GM20431 (cell line): Measurements from ENCODE around the gene ANTXR2.

ENCODE experiments used
- in situ Hi-C: fragments of 300-500 bp; cut with MseI, MboI; formaldehyde crosslinking; loops from one replicate; pipeline ENCODE4 v1.15.0; 2020; ENCODE audit warnings: low sequenced_read_pairs; ENCODE audit not compliant: unreplicated experiment

ANTXR2 gene

DNA sequence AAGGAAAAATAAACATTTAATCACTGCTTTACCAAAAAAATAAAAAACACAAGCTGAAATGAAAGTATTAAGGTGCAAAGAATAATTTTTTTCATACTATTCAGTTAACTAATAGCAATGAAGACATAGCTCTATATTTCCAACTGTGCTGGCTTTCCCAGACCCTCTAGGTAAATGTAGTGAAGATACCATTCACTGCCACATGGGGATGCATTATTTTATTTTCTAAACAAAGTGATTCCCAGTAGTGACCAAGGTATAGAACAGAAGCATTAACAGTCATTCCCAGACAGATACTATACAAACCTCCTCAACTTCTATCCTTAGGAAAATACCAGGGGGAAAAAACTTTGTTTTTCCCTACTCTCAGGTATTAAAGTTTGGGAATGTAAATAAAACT, 39.4 kb downstream of the ANTXR2 start:
- in situ Hi-C loops = no loop called here

DNA sequence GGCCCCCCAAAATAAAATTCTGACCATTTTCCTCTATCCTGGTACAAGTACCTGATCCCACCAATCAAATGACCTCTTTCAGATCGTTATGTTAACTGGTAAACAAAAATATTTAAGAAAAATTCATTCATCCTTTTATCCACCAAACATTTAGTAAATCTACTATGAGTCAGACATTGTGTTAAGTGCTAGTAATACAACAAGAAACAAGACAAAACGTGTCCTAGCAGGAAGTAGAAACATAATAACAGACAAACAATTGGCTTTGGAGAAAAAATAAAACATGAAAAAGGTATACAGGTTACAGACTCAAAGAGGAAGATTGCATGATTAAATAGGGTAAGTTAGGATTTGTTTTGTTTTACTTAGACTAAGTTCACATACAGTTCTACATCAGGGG, 43.7 kb downstream of the ANTXR2 start:
- in situ Hi-C loops = no loop called here

DNA sequence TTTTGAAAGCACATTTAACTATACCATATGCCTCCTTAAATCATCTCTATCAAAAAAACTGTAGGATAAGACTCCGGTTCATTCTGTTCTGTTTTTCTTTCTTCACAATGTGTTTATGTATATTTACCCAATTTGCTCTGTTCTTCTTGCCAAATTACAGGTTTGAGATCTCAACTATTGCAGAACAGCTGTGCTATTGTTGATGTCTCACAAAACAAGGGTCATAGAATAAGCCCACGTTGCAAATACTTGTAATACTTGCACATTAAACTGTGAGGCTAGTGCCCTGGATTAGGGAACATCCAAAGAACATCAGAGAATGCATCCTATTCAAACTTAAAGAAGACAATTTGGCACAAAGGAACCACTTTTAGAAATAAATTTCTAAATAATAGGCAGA, 45.4 kb downstream of the ANTXR2 start:
- in situ Hi-C loops = no loop called here

DNA sequence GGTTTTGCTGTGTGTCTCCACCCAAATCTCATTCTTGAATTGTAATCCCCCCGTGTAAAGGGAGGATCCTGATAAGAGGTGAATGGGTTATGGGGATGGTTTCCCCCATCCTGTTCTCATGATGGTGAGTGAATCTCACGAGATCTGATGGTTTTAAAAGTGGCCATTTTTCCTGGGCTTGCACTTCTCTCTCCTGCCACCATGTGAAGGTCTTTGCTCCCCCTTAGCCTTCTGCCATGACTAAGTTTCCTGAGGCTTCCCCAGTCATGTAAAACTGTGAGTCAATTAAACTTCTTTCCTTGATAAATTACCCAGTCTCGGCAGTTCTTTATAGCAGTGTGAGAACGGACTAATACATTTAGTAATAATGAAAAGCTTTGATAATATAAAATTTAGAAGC, 46.9 kb downstream of the ANTXR2 start:
- in situ Hi-C loops = no loop called here

DNA sequence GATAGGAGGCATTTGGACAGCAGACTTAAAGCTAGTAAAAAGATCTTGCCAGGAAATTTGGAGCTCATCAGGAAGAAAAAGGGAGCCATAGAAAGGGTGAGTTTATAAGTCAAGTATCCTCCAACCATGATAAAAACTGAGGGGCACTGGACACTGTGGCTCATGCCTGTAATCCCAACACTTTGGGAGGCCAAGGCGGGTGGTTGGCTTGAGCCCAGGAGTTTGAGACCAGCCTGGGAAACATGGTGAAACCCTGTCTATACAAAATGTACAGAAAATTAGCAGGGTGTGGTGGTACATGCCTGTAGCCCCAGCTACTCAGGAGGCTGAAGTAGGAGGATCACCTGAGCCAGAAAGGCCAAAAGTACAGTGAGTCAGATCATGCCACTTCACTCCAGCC, 48.7 kb downstream of the ANTXR2 start:
- in situ Hi-C loops = no loop called here

GRCh38 chr4:80022282-80022681, 50.7 kb downstream of the ANTXR2 start:
- in situ Hi-C loops = no loop called here

- in situ Hi-C loops = no loop called here
Measured at GRCh38 chr4:80017125-80017854, 55.7 kb downstream of the ANTXR2 start.

GRCh38 chr4:80016506-80016905, 56.5 kb downstream of the ANTXR2 start:
- in situ Hi-C loops = no loop called here

- in situ Hi-C loops = no loop called here
Measured at GRCh38 chr4:80015407-80016189, 57.4 kb downstream of the ANTXR2 start.

GRCh38 chr4:80014531-80014930, 58.5 kb downstream of the ANTXR2 start:
- in situ Hi-C loops = no loop called here

GRCh38 chr4:80012291-80012690, 60.7 kb downstream of the ANTXR2 start:
- in situ Hi-C loops = no loop called here

DNA sequence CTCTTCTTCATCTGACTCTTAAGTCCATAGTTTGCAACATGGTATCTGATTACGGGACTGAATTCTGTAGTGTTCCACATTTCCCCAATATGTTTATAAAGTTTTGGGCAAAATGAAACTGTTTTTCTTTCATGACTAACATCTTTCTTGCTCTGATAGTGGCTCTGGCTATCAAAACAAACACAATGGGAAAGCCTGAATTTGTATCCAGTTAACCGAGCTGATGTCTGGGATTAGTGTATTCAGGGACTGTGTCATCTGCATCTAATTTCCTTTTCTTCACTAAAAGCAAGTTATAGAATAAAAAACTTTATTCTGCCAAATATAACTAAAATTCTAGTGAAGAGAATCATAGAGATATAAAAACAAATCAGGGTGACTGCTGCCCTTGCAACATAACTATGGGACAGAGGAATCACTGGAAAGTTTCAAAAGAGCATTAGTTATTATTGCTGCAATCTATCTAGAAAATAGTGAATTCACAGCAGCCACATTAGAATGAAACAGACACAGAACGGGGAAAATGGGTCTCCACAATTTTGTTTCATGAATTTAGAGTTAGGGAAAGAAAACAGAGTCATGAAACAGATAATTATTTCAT, 61.3 kb downstream of the ANTXR2 start:
- in situ Hi-C loops = no loop called here

- in situ Hi-C loops = no loop called here
Measured at GRCh38 chr4:80010316-80010715, 62.7 kb downstream of the ANTXR2 start.

DNA sequence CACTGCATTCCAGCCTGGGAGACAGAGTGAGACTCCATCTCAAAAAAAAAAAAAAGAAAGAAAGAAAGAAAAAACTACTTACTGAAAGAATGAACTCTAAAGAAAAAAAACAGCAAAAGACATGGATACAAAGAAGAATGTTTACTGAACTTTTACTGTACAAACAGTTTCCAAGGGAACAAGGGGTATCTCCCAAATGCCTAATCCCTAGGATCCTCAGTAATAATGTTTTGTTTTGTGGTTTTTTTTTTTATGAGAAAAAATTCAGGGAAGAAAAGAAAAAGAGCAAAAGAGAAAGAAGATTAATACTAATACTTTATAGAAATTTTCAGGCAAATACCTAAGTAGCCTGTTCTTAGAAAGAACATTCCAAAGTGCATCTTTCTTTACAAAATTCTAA, 63.2 kb downstream of the ANTXR2 start:
- in situ Hi-C loops = no loop called here

- in situ Hi-C loops = no loop called here
Measured at GRCh38 chr4:80008971-80009370, 64.1 kb downstream of the ANTXR2 start.

- in situ Hi-C loops = no loop called here
Measured at GRCh38 chr4:80008351-80008750, 64.7 kb downstream of the ANTXR2 start.

DNA sequence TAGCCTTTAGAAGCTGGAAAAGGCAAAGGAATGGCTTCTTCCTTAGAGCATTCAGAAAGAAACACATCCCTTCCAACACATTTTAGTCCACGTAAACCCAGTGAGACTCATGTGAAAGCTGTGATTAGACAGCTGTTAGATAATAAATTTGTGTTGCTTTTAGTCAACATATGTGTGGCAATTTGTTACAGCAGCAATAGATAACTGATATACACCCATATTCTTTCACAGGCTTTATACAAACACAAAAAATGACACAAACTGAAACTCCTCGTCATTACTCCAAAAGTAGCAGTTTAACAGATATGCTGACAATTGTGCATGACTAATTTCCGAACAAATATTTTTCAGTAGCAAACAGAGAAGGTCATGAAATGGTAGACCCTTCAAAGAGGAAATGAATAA, 65.3 kb downstream of the ANTXR2 start:
- in situ Hi-C loops = no loop called here

DNA sequence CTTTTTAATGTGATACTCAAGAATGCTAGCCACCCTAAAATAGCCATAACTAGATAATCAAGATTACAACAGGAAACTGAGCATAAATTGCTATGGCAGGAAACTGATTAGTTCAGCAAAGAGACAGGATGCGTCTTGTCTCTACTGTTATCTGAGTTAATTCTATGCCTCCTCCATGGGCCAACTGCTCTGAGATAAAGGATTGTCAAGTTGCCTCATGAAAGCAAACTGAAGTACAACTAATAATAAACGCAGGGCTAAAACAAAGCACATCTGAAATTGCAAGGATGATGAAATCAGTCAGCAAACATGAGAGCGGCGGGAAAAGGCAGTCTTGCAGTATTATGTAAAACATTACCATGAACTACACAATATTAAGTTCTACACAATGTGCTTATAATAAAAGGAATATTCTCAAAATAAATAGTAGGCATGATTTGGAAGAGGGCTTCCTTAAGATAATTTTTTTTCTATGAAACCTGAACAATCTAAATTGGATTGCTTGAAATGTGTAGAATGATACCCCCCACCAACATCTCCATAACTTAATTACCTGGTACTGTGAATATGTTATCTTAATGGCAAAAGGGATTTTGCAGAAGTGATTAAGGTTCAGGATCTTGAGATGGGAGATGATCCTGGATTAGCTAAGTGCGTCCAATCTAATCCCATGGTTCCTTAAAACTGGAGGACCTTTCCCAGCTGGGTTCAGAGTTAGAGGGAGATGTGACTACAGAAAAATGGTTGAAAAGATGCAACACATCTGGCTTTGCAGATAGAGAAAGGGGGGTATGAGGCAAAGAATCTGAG, 65.9 kb downstream of the ANTXR2 start:
- in situ Hi-C loops = no loop called here

DNA sequence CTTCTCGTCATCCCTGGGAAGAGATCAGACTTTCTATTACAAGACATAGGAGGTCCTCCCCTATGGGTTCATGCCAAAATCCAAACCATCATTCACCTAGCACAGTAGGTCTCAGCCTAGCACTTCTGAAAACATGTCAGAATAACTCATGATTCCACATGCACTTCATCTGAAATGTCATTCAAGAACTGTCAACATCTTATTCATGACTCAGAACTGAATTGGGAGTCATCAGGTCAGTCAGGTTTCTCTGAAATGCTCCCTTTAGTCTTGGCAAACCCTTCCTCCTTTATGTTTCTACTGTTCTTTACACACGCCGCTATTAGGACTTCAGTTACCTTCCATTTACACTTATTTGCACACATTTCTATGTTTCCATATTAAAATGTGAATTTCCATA, 67.2 kb downstream of the ANTXR2 start:
- in situ Hi-C loops = no loop called here

GRCh38 chr4:80004319-80004718, 68.7 kb downstream of the ANTXR2 start:
- in situ Hi-C loops = no loop called here
